Uterus (tissue), 2 donors: ENCODE results near the gene PPEF1.
"Not testable (repeated sequence)": the region's sequence is repeated elsewhere in the genome, so short reads cannot be mapped to it uniquely, and the experiment has no call there.

ENCODE experiments used
- POLR2A ChIP-seq, 2 donors: fragments of 450-650 bp; IDR thresholded peaks; one replicate each; pipeline ENCODE4 v1.6.1; 2016; ENCODE audit warnings: antibody characterized with exemption in 2 of 2, mild to moderate bottlenecking in 1 of 2, moderate library complexity in 1 of 2
- TF ChIP-seq, protein P1 (sequence below), 4 experiments: fragments of 200-600 bp in 2 of 4; fragments of 450-650 bp in 2 of 4; sonication (generic) in 2 of 4; IDR thresholded peaks; one replicate each; pipeline ENCODE4 v1.5.1; 2016 to 2019; ENCODE audit warnings: antibody characterized with exemption in 4 of 4, mild to moderate bottlenecking in 2 of 4, moderate library complexity in 1 of 4

DNA sequence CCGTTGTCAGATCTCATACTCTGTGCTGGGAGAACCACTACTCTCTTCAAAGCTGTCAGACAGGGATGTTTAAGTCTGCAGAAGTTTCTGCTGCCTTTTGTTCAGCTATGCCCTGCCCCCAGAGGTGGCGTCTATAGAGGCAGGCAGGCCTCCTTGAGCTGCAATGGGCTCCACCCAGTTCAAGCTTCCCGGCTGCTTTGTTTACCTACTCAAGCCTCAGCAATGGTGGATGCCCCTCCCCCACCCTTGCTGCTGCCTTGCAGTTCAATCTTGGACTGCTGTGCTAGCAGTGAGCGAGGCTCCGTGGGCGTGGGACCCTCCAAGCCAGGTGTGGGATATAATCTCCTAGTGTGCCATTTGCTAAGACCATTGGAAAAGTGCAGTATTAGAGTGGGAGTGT is 32.2 kb downstream of the PPEF1 start:
- TF ChIP-seq, protein P1, sequence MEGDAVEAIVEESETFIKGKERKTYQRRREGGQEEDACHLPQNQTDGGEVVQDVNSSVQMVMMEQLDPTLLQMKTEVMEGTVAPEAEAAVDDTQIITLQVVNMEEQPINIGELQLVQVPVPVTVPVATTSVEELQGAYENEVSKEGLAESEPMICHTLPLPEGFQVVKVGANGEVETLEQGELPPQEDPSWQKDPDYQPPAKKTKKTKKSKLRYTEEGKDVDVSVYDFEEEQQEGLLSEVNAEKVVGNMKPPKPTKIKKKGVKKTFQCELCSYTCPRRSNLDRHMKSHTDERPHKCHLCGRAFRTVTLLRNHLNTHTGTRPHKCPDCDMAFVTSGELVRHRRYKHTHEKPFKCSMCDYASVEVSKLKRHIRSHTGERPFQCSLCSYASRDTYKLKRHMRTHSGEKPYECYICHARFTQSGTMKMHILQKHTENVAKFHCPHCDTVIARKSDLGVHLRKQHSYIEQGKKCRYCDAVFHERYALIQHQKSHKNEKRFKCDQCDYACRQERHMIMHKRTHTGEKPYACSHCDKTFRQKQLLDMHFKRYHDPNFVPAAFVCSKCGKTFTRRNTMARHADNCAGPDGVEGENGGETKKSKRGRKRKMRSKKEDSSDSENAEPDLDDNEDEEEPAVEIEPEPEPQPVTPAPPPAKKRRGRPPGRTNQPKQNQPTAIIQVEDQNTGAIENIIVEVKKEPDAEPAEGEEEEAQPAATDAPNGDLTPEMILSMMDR (IDR thresholded peaks at IDR 0.05) = not testable (repeated sequence)
- not testable (repeated sequence) for TF ChIP-seq POLR2A (IDR thresholded peaks at IDR 0.05)
